IgD-negative memory B cell (primary cell): ENCODE data around the gene CHTOP. TPM values are rescaled to one million over a fixed set of nuclear protein-coding genes. Genes with fewer than 3 reads are reported as not detected.
A peak's percentile ranks its signal among the peaks of the same experiment; 100 is the strongest.

ENCODE experiments used
- H3K27ac Mint-ChIP-seq, 3 donors: one replicate each; pipeline ENCODE4 v1.8.0; 2020 to 2022; ENCODE audit warnings: mild to moderate bottlenecking in 3 of 3, mixed read lengths in 3 of 3, moderate library complexity in 1 of 3
- H3K27me3 Mint-ChIP-seq: one replicate; pipeline ENCODE4 v1.8.0; 2021; ENCODE audit warnings: mixed read lengths
- H3K36me3 Mint-ChIP-seq: one replicate; pipeline ENCODE4 v1.8.0; 2020; ENCODE audit warnings: mild to moderate bottlenecking, mixed read lengths
- H3K4me1 Mint-ChIP-seq, 3 donors: one replicate each; pipeline ENCODE4 v1.8.0; 2020 to 2022; ENCODE audit warnings: mixed read lengths in 3 of 3, mild to moderate bottlenecking in 1 of 3
- H3K4me3 Mint-ChIP-seq, 4 donors: one replicate each; pipeline ENCODE4 v1.8.0; 2020 to 2022; ENCODE audit warnings: mild to moderate bottlenecking in 4 of 4, mixed read lengths in 4 of 4, moderate library complexity in 3 of 4
- H3K9me3 Mint-ChIP-seq, 3 donors: one replicate each; pipeline ENCODE4 v1.8.0; 2020 to 2021; ENCODE audit warnings: mixed read lengths in 3 of 3, mild to moderate bottlenecking in 1 of 3
- polyA plus RNA-seq: library from polyadenylated mRNA; unstranded; fragments of 300-500 nt; fragmentation: Illumina TruSeq; gene quantifications from one replicate; pipeline ENCODE4 v1.2.3, GENCODE V29; 2021

CHTOP gene
- polyA plus RNA-seq, 1 donor from 2014 or later: 78.6 TPM

DNA sequence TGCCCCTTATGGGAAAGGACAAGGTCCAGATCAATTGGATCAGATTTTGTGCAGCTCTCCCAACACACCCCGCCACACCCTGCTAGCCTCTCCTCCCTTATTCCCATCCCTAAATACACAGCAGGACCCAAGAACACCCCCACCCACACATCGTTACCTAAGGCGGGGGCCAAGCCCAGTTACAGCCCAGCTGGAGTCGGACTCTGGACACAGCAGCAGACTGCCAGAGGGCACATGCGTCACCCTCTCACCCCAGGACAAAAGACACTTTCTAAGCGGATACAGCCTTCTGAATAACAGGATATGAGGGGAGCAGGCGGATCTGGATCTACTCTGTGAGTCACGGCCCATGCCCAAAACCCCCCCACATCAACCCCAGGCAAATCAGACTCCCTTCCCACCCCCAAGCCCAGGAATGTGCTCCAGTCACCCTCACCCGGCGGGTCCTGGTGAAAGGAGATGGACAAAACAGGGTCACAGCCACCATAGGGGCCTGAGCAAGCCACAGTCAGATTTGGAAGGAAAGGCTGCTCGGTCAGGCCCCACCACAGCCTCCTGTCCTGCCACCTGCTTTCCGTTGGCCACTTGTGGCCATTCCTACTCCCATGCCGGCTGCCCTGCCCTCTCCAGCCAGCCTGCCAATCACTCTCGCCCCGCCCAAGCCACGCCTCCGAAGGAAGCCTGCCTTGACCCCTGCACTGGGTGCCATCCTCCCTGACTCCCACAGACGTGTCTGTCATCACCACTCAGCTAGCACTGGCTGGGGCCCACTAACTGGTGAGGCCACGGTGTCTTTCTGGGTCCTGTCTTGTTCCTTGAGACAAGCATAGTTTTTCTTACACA lies 24.9 kb upstream of the CHTOP start:
- Mint-ChIP-seq H3K27ac (peak overlapping the region in 1 of 3 donors; percentile 91), H3K9me3 (no peaks in the 10 kb centered on the region), H3K4me1 (peaks cover 2 to 15% (median 5%) of the 10 kb centered on the region in 3 donors), H3K36me3 (peaks cover 2% of the 10 kb centered on the region), H3K4me3 (no peak overlapping the region), H3K27me3 (peaks cover 2% of the 10 kb centered on the region)

DNA sequence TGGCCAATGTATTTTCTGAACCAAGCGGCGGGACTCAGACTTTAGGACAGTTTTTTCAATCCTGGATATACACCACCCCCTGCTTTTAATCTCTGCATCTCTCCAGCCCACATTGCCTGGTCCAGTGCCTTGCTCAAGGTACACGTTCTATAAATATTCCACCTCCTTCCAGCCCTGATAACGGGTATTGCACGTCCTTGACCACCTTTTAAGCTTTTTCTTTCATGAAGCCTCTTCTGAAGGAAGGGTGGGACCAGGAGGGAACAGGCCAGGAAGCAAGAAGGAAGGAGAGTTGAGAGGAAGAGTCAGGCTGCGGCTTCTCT lies 24.3 kb upstream of the CHTOP start:
- Mint-ChIP-seq H3K27ac (peak overlapping the region in 1 of 3 donors; percentile 91), H3K9me3 (no peaks in the 10 kb centered on the region), H3K27me3 (peaks cover 2% of the 10 kb centered on the region), H3K4me1 (peaks cover 2 to 9% (median 3%) of the 10 kb centered on the region in 3 donors), H3K4me3 (no peak overlapping the region), H3K36me3 (peaks cover 2% of the 10 kb centered on the region)

DNA sequence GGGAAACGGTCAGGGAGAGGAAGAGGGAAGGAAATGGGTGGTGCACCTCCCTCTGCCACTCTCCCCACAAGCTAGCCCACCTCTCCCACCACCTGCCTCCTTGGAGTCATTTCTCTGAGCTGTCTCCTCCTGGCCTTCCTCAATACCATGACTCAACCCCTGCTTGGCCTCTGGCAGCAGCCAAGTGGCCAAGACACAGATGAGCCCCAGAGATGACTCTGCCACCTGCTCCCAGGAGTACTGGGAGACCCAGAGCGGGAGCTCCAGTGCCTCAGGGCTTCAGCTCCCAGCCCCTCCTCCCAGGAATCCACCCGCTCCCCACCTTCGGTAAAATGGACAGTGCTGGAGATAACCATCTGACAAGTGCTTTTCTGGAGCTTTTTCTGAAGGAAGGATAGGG lies 23.5 kb upstream of the CHTOP start:
- Mint-ChIP-seq H3K27me3 (peaks cover 2% of the 10 kb centered on the region), H3K4me3 (no peak overlapping the region), H3K36me3 (peaks cover 2% of the 10 kb centered on the region), H3K4me1 (peaks cover 0 to under 1% (median under 1%) of the 10 kb centered on the region in 3 donors), H3K9me3 (no peaks in the 10 kb centered on the region), H3K27ac (no peak overlapping the region)

DNA sequence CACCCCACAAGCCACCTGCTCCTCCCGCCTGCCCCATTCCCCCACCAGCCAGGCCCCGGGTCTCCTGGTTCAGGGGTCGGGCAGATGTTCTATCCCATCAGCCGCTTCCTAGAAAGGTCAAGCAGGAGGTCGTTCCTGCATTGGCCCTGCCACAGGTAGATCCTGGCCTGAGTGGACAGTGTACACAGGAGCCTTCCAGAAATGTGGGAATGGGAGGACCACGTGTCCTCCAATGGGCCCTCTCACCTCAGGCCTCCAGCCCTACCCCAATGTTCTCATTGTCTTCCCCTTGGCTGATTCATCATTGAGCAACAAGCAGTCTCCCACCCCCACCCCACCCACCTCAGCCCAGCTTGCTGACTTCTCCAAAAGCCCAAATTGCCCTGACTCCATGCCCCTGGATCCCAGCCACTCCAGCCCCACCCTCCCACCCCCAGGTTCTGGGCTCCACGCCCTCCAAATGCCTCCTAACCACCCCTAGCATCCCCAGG lies 23.0 kb upstream of the CHTOP start:
- Mint-ChIP-seq H3K4me1 (no peaks in the 10 kb centered on the region), H3K4me3 (no peak overlapping the region), H3K9me3 (no peaks in the 10 kb centered on the region), H3K36me3 (peaks cover 2% of the 10 kb centered on the region), H3K27me3 (peaks cover 2% of the 10 kb centered on the region), H3K27ac (no peak overlapping the region)

DNA sequence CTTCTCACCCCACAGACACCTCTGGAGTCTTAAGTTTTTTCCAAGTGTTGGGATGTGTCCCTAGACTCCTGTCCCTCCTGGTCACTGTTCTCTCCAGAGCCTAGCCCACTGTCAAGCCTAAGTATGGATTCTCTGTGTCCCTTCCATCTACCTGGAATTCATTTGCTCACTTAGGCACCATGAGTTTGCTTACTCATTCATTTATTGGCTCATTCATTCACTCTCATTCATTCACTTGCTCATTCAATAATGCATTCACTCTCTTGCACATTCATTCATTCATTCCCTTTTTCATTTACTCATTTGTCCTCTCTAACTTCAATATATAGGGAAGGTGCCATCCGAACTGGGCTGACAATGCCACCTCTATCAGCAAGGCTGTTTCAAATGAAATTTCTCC lies 22.5 kb upstream of the CHTOP start:
- Mint-ChIP-seq H3K36me3 (peaks cover 2% of the 10 kb centered on the region), H3K4me3 (no peak overlapping the region), H3K27me3 (peaks cover 2% of the 10 kb centered on the region), H3K4me1 (no peaks in the 10 kb centered on the region), H3K27ac (peak overlapping the region in 1 of 3 donors; percentile 78), H3K9me3 (no peaks in the 10 kb centered on the region)

DNA sequence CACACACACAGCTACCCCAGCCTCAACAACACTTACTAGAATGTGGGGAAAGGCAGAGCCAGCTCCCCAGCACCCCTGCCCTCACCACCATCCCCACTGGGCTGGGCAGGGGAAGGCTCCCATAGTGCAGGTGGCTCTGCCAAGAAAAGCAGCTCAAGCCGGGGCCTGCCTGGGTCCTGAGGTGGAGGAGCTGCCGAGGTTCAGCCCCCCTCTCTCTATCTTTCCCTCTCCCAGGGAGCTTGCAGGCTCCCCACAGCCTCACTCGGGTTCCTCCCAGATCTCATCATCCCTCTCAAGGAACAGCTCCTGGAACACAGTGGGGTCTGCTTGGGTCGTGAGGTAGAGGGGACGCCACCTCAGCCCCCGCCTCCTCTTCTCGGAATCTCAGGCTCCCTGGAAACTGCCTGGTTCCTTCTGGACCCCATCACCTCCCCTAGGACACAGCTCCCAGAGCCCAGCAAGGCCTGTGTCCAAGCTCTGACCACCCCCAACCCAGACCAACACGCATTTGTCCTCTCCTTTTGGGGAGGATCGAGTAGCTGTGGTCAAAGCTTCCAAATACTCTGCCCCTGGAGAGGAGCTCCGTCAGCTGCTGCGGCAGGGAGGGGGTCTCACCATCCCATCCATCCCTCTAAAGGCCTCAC lies 21.6 kb upstream of the CHTOP start:
- Mint-ChIP-seq H3K9me3 (no peaks in the 10 kb centered on the region), H3K27me3 (peaks cover 2% of the 10 kb centered on the region), H3K36me3 (peaks cover 2% of the 10 kb centered on the region), H3K4me1 (no peaks in the 10 kb centered on the region), H3K4me3 (no peak overlapping the region), H3K27ac (no peak overlapping the region)

DNA sequence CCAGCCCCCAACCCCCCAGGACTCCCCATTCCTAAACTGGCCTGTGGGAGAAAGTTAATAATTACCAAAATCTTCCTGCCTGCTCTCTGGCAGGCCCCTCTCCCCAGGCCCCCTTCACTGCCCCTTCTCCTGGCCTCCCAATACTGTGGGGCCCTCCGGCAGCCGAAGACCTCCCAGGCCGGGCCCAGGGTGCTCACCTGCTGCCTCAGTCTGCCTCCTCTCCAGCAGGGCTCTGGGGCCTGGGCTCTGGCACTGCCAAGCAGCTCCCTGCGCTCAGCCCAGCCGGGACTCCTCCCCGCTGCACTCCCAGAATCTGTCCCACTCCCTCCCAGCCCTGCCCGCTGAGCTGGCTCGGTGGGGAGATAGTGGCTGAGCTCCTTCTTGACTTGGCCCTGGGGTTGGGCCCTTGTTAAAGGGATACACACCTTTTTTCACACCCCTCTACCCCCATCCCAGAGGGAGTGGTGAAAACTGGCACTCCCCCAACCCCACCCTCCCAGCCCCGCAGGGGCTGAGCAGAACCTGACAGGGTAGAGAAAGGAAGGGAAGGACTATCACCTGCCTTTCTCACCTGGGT lies 21.0 kb upstream of the CHTOP start, which contains the start of gene S100A16:
TSS of gene S100A16 (minus strand) at position 383 of the 577 bp plus-strand sequence. CDS start 4,986 bp downstream, outside the sequence.
- Mint-ChIP-seq H3K27ac (no peak within 1 kb of the TSS), H3K27me3 (peaks cover 2% of the 10 kb centered on the region), H3K9me3 (peaks cover 0 to under 1% (median 0%) of the 10 kb centered on the region in 3 donors), H3K36me3 (peaks cover 2% of the 10 kb centered on the region), H3K4me3 (no peak within 1 kb of the TSS), H3K4me1 (peaks cover 0 to 5% (median 4%) of the 10 kb centered on the region in 3 donors)

DNA sequence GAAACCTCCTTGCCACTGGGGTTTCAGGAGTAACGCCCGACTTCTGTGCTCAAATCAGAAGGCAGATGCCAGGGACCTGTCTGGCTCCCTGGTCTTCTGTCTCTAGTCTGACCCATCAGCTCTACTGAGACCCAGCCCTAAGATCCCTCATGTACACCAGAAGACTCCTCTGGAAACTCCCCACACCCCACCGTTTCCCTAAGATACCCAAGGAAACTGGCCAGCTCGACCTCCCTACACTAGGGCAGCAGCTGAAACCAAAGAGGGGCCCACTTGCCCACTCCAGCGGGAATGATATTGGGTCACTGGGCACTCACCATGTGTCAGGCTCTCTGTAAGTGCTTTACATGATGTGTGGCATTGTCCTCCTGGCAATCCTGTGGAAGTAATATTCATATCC lies 20.5 kb upstream of the CHTOP start:
- Mint-ChIP-seq H3K27me3 (peaks cover 2% of the 10 kb centered on the region), H3K27ac (no peak overlapping the region), H3K4me3 (no peak overlapping the region), H3K36me3 (peaks cover 2% of the 10 kb centered on the region), H3K4me1 (peaks cover 0 to 6% (median 4%) of the 10 kb centered on the region in 3 donors), H3K9me3 (peaks cover 0 to 2% (median 0%) of the 10 kb centered on the region in 3 donors)

DNA sequence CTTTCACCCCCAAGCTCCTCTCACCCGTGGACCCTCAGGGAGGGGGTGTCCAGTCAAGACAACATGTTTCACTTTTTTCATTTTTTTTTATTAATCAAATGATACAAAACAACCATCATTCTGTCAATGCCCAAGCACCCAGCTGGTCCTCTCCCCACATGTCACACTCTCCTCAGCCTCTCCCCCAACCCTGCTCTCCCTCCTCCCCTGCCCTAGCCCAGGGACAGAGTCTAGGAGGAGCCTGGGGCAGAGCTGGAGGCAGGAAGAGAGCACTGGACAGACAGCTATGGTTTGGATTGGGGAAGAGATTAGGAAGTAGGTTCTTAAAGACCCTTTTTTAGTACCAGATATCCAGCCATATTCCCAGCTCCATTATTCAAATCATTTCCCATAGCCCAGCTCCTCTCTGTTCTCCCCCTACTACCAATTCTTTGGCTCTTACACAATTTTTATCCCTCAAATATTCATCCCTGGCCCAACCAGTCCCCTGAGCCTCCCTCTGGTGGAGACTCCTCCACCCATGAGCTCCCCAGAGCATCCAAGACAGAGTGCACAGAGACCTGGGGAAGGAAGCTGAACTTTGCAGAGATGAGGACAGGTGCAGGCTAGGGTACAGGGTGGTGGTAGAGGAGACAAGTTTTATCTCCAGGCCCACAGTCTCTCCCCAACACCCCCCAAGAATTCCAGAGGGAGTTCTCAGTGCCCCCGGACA lies 19.5 kb upstream of the CHTOP start:
- H3K4me3 Mint-ChIP-seq: no peak overlapping the region
- H3K36me3 Mint-ChIP-seq: no peaks in the 10 kb centered on the region
- H3K4me1 Mint-ChIP-seq: peaks cover 0 to 6% (median 4%) of the 10 kb centered on the region in 3 donors
- peaks cover 2% of the 10 kb centered on the region for H3K27me3 Mint-ChIP-seq
- H3K9me3 Mint-ChIP-seq: peaks cover 0 to 2% (median 0%) of the 10 kb centered on the region in 3 donors
- no peak overlapping the region for H3K27ac Mint-ChIP-seq

DNA sequence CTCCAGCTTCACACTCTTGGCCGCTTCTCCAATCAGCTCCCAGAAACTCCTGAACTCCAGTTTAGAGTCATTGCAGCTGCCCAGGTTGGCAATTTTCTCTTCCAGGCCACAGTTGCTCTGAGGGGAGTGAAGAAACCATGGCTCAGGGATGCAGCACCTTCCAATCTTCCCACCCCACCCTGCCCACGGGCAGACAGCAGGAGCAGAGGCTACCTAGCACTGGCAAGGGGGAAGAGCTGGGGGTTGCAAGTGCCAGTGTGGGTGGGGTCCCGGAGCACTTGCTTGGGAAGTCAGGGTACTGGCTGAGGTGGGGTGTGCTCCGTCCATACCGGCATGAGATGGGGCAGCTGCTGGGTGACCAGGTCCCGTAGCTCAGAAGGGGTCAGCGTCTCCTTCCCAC lies 19.0 kb upstream of the CHTOP start:
- H3K36me3 Mint-ChIP-seq: peaks cover 1% of the 10 kb centered on the region
- H3K9me3 Mint-ChIP-seq: peaks cover 0 to 2% (median 0%) of the 10 kb centered on the region in 3 donors
- H3K27me3 Mint-ChIP-seq: peaks cover 2% of the 10 kb centered on the region
- no peak overlapping the region for H3K4me3 Mint-ChIP-seq
- H3K4me1 Mint-ChIP-seq: peaks cover 0 to 6% (median 4%) of the 10 kb centered on the region in 3 donors
- no peak overlapping the region for H3K27ac Mint-ChIP-seq

DNA sequence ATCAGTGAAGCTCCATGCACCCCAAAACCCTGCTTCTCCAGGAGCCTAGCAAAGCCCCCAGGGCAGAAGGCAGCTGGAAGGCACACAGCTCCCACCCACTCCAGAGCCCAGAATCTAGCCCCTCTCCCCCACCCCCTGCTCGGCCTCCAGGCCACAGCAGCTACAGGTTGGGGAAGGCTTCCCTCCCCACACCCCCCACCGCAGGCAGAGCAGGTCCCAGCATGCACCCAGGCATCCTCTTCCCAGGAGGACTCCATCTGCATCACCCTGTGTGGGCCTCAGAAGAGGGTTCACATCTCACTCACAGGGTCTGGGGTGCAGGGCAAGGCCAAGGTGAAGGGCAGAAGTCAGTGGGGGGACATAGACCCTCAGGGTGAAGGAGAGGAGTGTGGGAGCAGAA lies 18.5 kb upstream of the CHTOP start:
- no peak overlapping the region for H3K4me3 Mint-ChIP-seq
- no peak overlapping the region for H3K27ac Mint-ChIP-seq
- H3K4me1 Mint-ChIP-seq: peaks cover 0 to 6% (median 4%) of the 10 kb centered on the region in 3 donors
- peaks cover 0 to 2% (median 0%) of the 10 kb centered on the region in 3 donors for H3K9me3 Mint-ChIP-seq
- peaks cover 2% of the 10 kb centered on the region for H3K27me3 Mint-ChIP-seq
- H3K36me3 Mint-ChIP-seq: peaks cover 1% of the 10 kb centered on the region

DNA sequence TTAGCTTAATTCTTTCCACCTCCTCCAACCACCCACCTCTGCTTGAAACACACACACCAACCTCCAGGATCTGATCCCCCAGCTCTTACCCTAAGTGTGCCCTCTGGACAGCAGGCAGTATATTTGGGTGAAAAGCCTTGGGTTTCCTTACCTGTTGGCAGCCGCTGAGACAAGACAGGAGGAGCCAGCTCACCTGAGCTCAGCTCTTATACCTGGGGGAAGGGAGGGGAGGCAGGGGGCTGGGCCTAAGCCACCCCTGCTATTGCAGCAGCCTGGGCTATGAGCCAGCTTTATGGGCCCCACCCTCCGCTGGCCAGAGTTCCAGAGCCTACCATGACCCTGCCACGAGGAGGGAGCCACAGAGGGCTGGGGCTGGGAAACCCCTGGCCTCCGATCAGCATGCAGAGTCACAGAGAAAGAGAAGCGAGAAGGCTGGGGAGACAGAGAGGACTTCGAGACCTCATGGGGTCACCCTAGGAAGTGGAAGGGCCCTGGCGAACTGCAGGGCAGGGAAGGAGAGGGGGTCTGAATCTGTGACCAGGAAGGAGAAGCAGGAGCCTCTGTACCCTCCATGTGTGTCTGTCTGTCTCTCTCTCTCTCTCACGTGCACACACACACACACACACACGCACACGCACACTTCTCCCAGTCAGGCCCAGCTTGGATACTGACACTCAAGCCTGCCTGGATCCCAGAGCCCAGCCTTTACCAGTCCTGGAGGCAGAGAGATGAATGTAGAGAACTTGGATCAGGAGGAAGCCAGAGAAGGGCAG lies 17.5 kb upstream of the CHTOP start, which contains the start of gene S100A14:
TSS of gene S100A14 (minus strand) at position 182 of the 773 bp plus-strand sequence. CDS start 467 bp downstream, outside the sequence.
- Mint-ChIP-seq H3K4me3 (no peak within 1 kb of the TSS), H3K4me1 (peaks cover 0 to 6% (median 4%) of the 10 kb centered on the region in 3 donors), H3K27ac (peak within 1 kb of the TSS in 1 of 3 donors; percentile 67), H3K9me3 (peaks cover 0 to 2% (median 0%) of the 10 kb centered on the region in 3 donors), H3K27me3 (peaks cover 2% of the 10 kb centered on the region), H3K36me3 (peaks cover 1% of the 10 kb centered on the region)

DNA sequence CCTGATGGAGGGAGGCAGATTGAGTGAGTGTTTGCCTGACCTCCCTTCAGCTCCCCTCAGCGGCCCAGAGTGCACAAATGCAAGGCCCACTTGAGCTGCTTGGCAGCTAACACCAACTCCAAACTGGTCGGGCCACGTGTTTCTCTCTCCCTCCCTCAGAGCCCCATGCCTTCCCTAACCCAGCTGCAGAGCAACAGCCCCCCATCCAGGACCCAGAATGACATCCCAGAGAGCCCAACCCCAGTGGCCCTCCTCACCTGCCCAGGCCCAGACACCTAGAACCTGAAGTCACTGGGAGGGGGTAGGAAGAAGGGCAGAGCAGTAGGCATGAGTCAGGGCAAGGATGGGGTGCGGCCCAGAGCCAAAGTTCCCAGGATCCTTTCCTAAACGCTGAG lies 17.0 kb upstream of the CHTOP start:
- peak overlapping the region in 1 of 3 donors; percentile 67 for H3K27ac Mint-ChIP-seq
- H3K4me3 Mint-ChIP-seq: no peak overlapping the region
- peaks cover 0 to 6% (median 4%) of the 10 kb centered on the region in 3 donors for H3K4me1 Mint-ChIP-seq
- H3K27me3 Mint-ChIP-seq: peaks cover 2% of the 10 kb centered on the region
- peaks cover 0 to 2% (median 0%) of the 10 kb centered on the region in 3 donors for H3K9me3 Mint-ChIP-seq
- H3K36me3 Mint-ChIP-seq: peaks cover 1% of the 10 kb centered on the region

DNA sequence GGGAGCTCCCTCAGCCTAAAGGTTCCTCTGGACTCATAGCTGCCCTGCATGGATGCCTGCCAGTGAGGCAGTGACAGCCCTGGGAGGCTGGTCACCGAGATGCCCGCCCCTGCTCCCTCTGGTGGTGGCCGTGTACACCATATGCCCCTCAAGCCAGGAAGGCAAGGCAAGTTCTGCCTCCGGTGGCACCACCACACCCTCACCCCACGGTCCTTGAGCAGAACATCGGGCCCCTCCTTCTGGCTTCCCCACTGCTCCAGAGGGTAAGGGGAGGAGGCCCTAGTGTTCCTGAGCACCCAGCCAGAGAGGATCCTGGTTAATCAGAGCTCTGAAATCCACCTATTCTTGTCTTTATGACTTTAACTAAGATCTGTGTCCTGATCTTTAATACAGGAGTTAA lies 16.2 kb upstream of the CHTOP start:
- H3K9me3 Mint-ChIP-seq: peaks cover 0 to 2% (median 0%) of the 10 kb centered on the region in 3 donors
- H3K27ac Mint-ChIP-seq: no peak overlapping the region
- no peak overlapping the region for H3K4me3 Mint-ChIP-seq
- peaks cover 0 to 6% (median 5%) of the 10 kb centered on the region in 3 donors for H3K4me1 Mint-ChIP-seq
- H3K27me3 Mint-ChIP-seq: no peaks in the 10 kb centered on the region
- H3K36me3 Mint-ChIP-seq: peaks cover 1% of the 10 kb centered on the region
